HepG2 (cell line): Measurements from ENCODE around the gene ZNF8. TPM values are rescaled to one million over a fixed set of nuclear protein-coding genes. Genes with fewer than 3 reads are reported as not detected.
A peak's percentile ranks its signal among the peaks of the same experiment; 100 is the strongest.

Source experiments
- ATAC-seq: fragments of 200-7000 bp; cut with Tn5 transposase; 3 replicates; pipeline ENCODE4 v1.9.1; 2020; ENCODE audit warnings: mild to moderate bottlenecking, moderate library complexity
- BruUV-seq: library from RNA; stranded (reverse); fragments of 400-500 nt; replicated peaks from 2 replicates; lab custom pipeline; 2021; lab: Mats Ljungman, UMichigan
- CTCF ChIA-PET: fragments of 300-600 bp; formaldehyde crosslinking; extraction: SDS; loops from one replicate; lab custom pipeline; 2021; ENCODE audit warnings: low total read pairs, inconsistent platforms, low intra/inter-chr PET ratio; lab: Yijun Ruan, JAX
- POLR2A ChIA-PET: fragments of 350-600 bp; sonication (Branson Sonifier 250); formaldehyde crosslinking; loops from one replicate; lab custom pipeline; 2020; ENCODE audit warnings: antibody characterized with exemption, inconsistent platforms; lab: Yijun Ruan, JAX
- DNase-seq: peaks from one replicate; pipeline ENCODE4 v3.0.0-alpha.2; 2015; ENCODE audit warnings: low spot score
- FAIRE-seq: peaks from 3 replicates; lab custom pipeline; 2011; peaks lifted over from hg19 to GRCh38; lab: Jason Lieb, UNC
- H2AFZ ChIP-seq: one replicate; pipeline ENCODE4 v1.6.1; 2011; ENCODE audit warnings: low read length, inconsistent platforms
- H3K27ac ChIP-seq: fragments of 300-600 bp; 3 replicates; pipeline ENCODE4 v1.8.0; 2011; ENCODE audit warnings: mixed run types, mild to moderate bottlenecking, mixed read lengths, low read length, inconsistent platforms; ENCODE audit not compliant: insufficient read depth; ENCODE audit errors: extremely low read length
- H3K27me3 ChIP-seq, 2 experiments: fragments of 200-600 bp in 1 of 2; 2 replicates in 1 of 2; 3 replicates in 1 of 2; pipeline versions ENCODE4 v1.6.0 to v1.8.0; 2011; ENCODE audit warnings: low read length in 2 of 2, mild to moderate bottlenecking in 2 of 2, moderate library complexity in 2 of 2, inconsistent platforms in 1 of 2; ENCODE audit not compliant: insufficient read depth in 2 of 2, control insufficient read depth in 1 of 2
- H3K36me3 ChIP-seq, 2 experiments: fragments of 200-600 bp in 1 of 2; replicated peaks in 1 of 2; 2 replicates in 1 of 2; 3 replicates in 1 of 2; pipeline versions ENCODE4 v1.5.1 to v1.8.0; 2011; ENCODE audit warnings: low read length in 2 of 2, inconsistent platforms in 1 of 2; ENCODE audit not compliant: insufficient read depth in 2 of 2, control insufficient read depth in 1 of 2
- H3K4me1 ChIP-seq: 2 replicates; pipeline ENCODE4 v1.5.1; 2012; ENCODE audit warnings: low read length, inconsistent platforms; ENCODE audit not compliant: insufficient read depth
- H3K4me2 ChIP-seq: 2 replicates; pipeline ENCODE4 v1.6.0; 2011; ENCODE audit warnings: low read depth, low read length, inconsistent platforms
- H3K4me3 ChIP-seq, 3 experiments: fragments of 200-600 bp in 1 of 3; sonication (generic), shearing (Covaris generic) in 1 of 3; replicated peaks in 1 of 3; 2 replicates each; pipeline ENCODE4 v1.5.1; 2011 to 2016; ENCODE audit warnings: low read length in 3 of 3, inconsistent platforms in 2 of 3, low read depth in 2 of 3, mild to moderate bottlenecking in 2 of 3, control low read depth in 1 of 3, mixed read lengths in 1 of 3; ENCODE audit not compliant: insufficient read depth in 1 of 3
- H3K79me2 ChIP-seq: one replicate; pipeline ENCODE4 v1.6.1; 2011; ENCODE audit warnings: low read length, inconsistent platforms; ENCODE audit not compliant: insufficient read depth
- H3K9ac ChIP-seq: 2 replicates; pipeline ENCODE4 v1.6.0; 2011; ENCODE audit warnings: mild to moderate bottlenecking, low read depth, low read length, inconsistent platforms; ENCODE audit not compliant: insufficient read depth
- H3K9me3 ChIP-seq: 2 replicates; pipeline ENCODE4 v1.5.1; 2012; ENCODE audit warnings: mild to moderate bottlenecking, low read length
- H4K20me1 ChIP-seq: 2 replicates; pipeline ENCODE4 v1.6.0; 2011; ENCODE audit warnings: inconsistent platforms, mild to moderate bottlenecking, low read length, moderate library complexity; ENCODE audit not compliant: insufficient read depth
- ETV5 ChIP-seq: IDR thresholded peaks from 2 replicates; pipeline ENCODE4 v1.6.1; 2018; ENCODE audit warnings: missing biosample characterization, missing genetic modification reagents, inconsistent platforms, borderline replicate concordance
- FOXC1 ChIP-seq: sonication (generic); formaldehyde crosslinking; IDR thresholded peaks from 2 replicates; pipeline ENCODE4 v1.8.0; 2022; ENCODE audit warnings: mild to moderate bottlenecking, missing genetic modification reagents, borderline replicate concordance
- HNRNPUL1 ChIP-seq: fragments of 200-400 bp; formaldehyde crosslinking; IDR thresholded peaks from 2 replicates; pipeline ENCODE4 v1.6.1; 2017; ENCODE audit warnings: low read depth, mild to moderate bottlenecking, low read length, moderate library complexity
- KLF13 ChIP-seq: sonication (generic); formaldehyde crosslinking; IDR thresholded peaks from 2 replicates; pipeline ENCODE4 v1.4.0; 2020; ENCODE audit warnings: mild to moderate bottlenecking, missing genetic modification reagents
- KLF16 ChIP-seq, 2 experiments: sonication (generic) in 1 of 2; formaldehyde crosslinking in 1 of 2; IDR thresholded peaks; 2 replicates each; pipeline versions ENCODE4 v1.6.1 to v1.8.0; 2016 to 2023; ENCODE audit warnings: missing genetic modification reagents in 2 of 2, missing compliant biosample characterization in 1 of 2
- NFE2 ChIP-seq: sonication (generic); formaldehyde crosslinking; IDR thresholded peaks from 2 replicates; pipeline ENCODE4 v1.4.0; 2020; ENCODE audit warnings: missing genetic modification reagents
- RAD21 ChIP-seq: fragments of 450-650 bp; formaldehyde crosslinking; IDR thresholded peaks from 2 replicates; pipeline ENCODE4 v1.5.0; 2020; ENCODE audit warnings: mild to moderate bottlenecking
- SNRNP70 ChIP-seq: fragments of 200-400 bp; formaldehyde crosslinking; IDR thresholded peaks from 2 replicates; pipeline ENCODE4 v1.6.1; 2017; ENCODE audit warnings: mild to moderate bottlenecking, low read depth, low read length, moderate library complexity
- ZNF335 ChIP-seq: sonication (generic); formaldehyde crosslinking; IDR thresholded peaks from 2 replicates; pipeline ENCODE4 v1.4.0; 2020; ENCODE audit warnings: missing genetic modification reagents
- ZNF354B ChIP-seq: sonication (generic); formaldehyde crosslinking; IDR thresholded peaks from 2 replicates; pipeline ENCODE4 v1.8.0; 2022; ENCODE audit warnings: mild to moderate bottlenecking, missing genetic modification reagents
- ZNF552 ChIP-seq: sonication (generic); formaldehyde crosslinking; IDR thresholded peaks from 2 replicates; pipeline ENCODE4 v1.9.0; 2022; ENCODE audit warnings: missing genetic modification reagents, mild to moderate bottlenecking, borderline replicate concordance
- ZNF557 ChIP-seq: sonication (generic); formaldehyde crosslinking; IDR thresholded peaks from 2 replicates; pipeline ENCODE4 v1.4.0; 2020; ENCODE audit warnings: missing genetic modification reagents
- ZNF607 ChIP-seq: sonication (generic); formaldehyde crosslinking; IDR thresholded peaks from 2 replicates; pipeline ENCODE4 v1.5.1; 2020; ENCODE audit warnings: missing genetic modification reagents, mild to moderate bottlenecking, borderline replicate concordance
- ZNF773 ChIP-seq: sonication (generic); formaldehyde crosslinking; IDR thresholded peaks from 2 replicates; pipeline ENCODE4 v1.4.0; 2020; ENCODE audit warnings: missing genetic modification reagents, borderline replicate concordance
- ZNF850 ChIP-seq: sonication (generic); formaldehyde crosslinking; conservative IDR thresholded peaks from 2 replicates; pipeline ENCODE4 v1.9.0; 2021; ENCODE audit warnings: mild to moderate bottlenecking, missing genetic modification reagents
- ZSCAN25 ChIP-seq: sonication (generic); formaldehyde crosslinking; IDR thresholded peaks from 2 replicates; pipeline ENCODE4 v1.8.0; 2022; ENCODE audit warnings: mild to moderate bottlenecking, missing genetic modification reagents
- WGBS: methylation state at CpG from one replicate; pipeline ENCODE4 v1.1.6; 2017; ENCODE audit warnings: low lambda C conversion rate; 5-methylcytosine and 5-hydroxymethylcytosine counted together
- in situ Hi-C: cut with HindIII; loops from 2 replicates; pipeline ENCODE4 v1.10.0; 2017; ENCODE audit warnings: low pct_unique_long_range_greater_than_20kb; ENCODE audit not compliant: extremely low pct_ligation_motif_present
- intact Hi-C: fragments of 100-400 bp; cut with micrococcal nuclease; formaldehyde crosslinking; loops from one replicate; pipeline ENCODE4 v1.10.0; 2022; ENCODE audit not compliant: unreplicated experiment
- polyA plus RNA-seq, 8 experiments: library from polyadenylated mRNA; depleted of rRNA in 3 of 8; stranded (reverse) in 7 of 8; unstranded in 1 of 8; fragments of >200 nt; fragmentation: Illumina TruSeq in 4 of 8; extraction: Trizol in 4 of 8; gene quantifications; 2 replicates each; pipeline versions ENCODE4 v1.2.1 to v1.2.3, GENCODE V29; 2011 to 2016; ENCODE audit warnings: low read depth in 4 of 8, missing spikeins in 1 of 8, mixed read lengths in 1 of 8; ENCODE audit not compliant: insufficient read depth in 1 of 8
- total RNA-seq, 5 experiments: library from RNA; depleted of rRNA; stranded (reverse); fragments of >200 nt; fragmentation: Illumina TruSeq; extraction: Trizol; gene quantifications; 2 replicates each; pipeline ENCODE4 v1.2.3, GENCODE V29; 2016; ENCODE audit warnings: low read depth in 1 of 5
- TF ChIP-seq, protein P1 (sequence below), 2 experiments: IDR thresholded peaks; 2 replicates each; pipeline ENCODE4 v1.6.1; 2011 to 2012; ENCODE audit warnings: low read length in 2 of 2, borderline replicate concordance in 1 of 2, low read depth in 1 of 2, mild to moderate bottlenecking in 1 of 2, moderate library complexity in 1 of 2

The ZNF8 gene
- total and polyA plus RNA-seq, 2 of the 13 experiments (the other 11 are each of a cell fraction or from before 2014, with no cell fraction given), result 3.1 to 3.3 TPM

DNA sequence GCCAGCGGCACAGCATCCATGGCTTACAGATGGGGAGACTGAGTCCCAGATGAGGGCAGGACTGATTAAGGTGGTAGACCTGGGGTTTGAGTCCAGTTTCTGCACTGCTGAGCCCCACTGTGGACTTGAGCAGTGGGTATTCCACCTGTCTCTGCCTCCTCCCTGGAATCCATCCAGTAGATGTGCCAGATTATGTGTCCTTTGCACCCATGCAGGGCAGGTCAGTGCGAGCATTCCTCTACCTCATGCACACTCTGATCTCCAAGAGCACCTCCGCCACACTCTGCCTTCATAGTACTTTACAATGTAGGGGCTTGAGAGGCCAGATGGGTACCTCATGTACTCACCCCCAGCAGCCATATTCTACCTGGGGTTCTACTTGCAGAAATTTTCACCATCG is 58.1 kb downstream of the ZNF8 start:
- Histone ChIP-seq H2AFZ (no peak overlapping the region), H3K4me2 (no peak overlapping the region), H3K36me3 (peaks cover 14 to 38% of the 10 kb centered on the region in 2 experiments; a peak in 4 of 5 replicates), H3K27me3 (no peaks in the 10 kb centered on the region), H4K20me1 (no peaks in the 10 kb centered on the region), H3K79me2 (no peaks in the 10 kb centered on the region), H3K9ac (no peak overlapping the region), H3K27ac (no peak overlapping the region), H3K4me3 (no peak overlapping the region), H3K4me1 (no peaks in the 10 kb centered on the region), H3K9me3 (no peaks in the 10 kb centered on the region)
- BruUV-seq, result no TSS peak
- ChIA-PET POLR2A (no interaction called here), CTCF (no interaction called here)
- 88% methylated on average over 4 of the region's 4 CpGs for WGBS
- ATAC-seq (no peak), DNase-seq (no peak), FAIRE-seq (no peak)
- in situ Hi-C loops (no loop called here), intact Hi-C loops (no loop called here)
- no peak for TF ChIP-seq ETV5
- peak; percentile 45; the same call in 1 of the 2 replicates for TF ChIP-seq ZSCAN25 (CRISPR knock-in tag)

- in situ Hi-C loops, result no loop called here
- Histone ChIP-seq H4K20me1 (no peaks in the 10 kb centered on the region), H3K9me3 (no peaks in the 10 kb centered on the region), H3K36me3 (peaks cover 14 to 38% of the 10 kb centered on the region in 2 experiments; a peak in 4 of 5 replicates), H3K4me3 (no peak overlapping the region), H3K4me1 (no peaks in the 10 kb centered on the region), H2AFZ (no peak overlapping the region), H3K27ac (no peak overlapping the region), H3K4me2 (no peak overlapping the region), H3K27me3 (no peaks in the 10 kb centered on the region), H3K9ac (no peak overlapping the region), H3K79me2 (no peaks in the 10 kb centered on the region)
- FAIRE-seq, result no peak
- no TSS peak for BruUV-seq
- ATAC-seq, result no peak
- 98% methylated on average over 9 of the region's 11 CpGs for WGBS
- intact Hi-C loops, result no loop called here
- TF ChIP-seq KLF16 (CRISPR knock-in tag; IDR thresholded peaks at IDR 0.05) (no peak), HNRNPUL1 (no peak), ZNF557 (no peak), ZNF354B (CRISPR knock-in tag) (no peak), ETV5 (no peak), SNRNP70 (no peak), NFE2 (CRISPR knock-in tag) (no peak), FOXC1 (CRISPR knock-in tag) (no peak), KLF13 (no peak), ZNF335 (CRISPR knock-in tag) (no peak), RAD21 (CRISPR knock-in tag) (no peak), ZNF773 (CRISPR knock-in tag) (no peak), ZNF850 (CRISPR knock-in tag) (no peak), ZNF552 (no peak), ZNF607 (no peak)
- TF ChIP-seq, protein P1, sequence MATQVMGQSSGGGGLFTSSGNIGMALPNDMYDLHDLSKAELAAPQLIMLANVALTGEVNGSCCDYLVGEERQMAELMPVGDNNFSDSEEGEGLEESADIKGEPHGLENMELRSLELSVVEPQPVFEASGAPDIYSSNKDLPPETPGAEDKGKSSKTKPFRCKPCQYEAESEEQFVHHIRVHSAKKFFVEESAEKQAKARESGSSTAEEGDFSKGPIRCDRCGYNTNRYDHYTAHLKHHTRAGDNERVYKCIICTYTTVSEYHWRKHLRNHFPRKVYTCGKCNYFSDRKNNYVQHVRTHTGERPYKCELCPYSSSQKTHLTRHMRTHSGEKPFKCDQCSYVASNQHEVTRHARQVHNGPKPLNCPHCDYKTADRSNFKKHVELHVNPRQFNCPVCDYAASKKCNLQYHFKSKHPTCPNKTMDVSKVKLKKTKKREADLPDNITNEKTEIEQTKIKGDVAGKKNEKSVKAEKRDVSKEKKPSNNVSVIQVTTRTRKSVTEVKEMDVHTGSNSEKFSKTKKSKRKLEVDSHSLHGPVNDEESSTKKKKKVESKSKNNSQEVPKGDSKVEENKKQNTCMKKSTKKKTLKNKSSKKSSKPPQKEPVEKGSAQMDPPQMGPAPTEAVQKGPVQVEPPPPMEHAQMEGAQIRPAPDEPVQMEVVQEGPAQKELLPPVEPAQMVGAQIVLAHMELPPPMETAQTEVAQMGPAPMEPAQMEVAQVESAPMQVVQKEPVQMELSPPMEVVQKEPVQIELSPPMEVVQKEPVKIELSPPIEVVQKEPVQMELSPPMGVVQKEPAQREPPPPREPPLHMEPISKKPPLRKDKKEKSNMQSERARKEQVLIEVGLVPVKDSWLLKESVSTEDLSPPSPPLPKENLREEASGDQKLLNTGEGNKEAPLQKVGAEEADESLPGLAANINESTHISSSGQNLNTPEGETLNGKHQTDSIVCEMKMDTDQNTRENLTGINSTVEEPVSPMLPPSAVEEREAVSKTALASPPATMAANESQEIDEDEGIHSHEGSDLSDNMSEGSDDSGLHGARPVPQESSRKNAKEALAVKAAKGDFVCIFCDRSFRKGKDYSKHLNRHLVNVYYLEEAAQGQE (IDR thresholded peaks at IDR 0.05; ENCODE audit: borderline replicate concordance in 1 of 2, low read depth in 1 of 2, low read length in 2 of 2), result no peak
- DNase-seq, result no peak
- ChIA-PET CTCF (no interaction called here), POLR2A (no interaction called here)
These were observed 59.6 kb downstream of the ZNF8 start for GRCh38 chr19:58338336-58338735.
